H1 (cell line): Measurements from ENCODE around the gene BAG1. TPM values are rescaled to one million over a fixed set of nuclear protein-coding genes. Genes with fewer than 3 reads are reported as not detected.

Experiments used
- CTCF ChIA-PET: fragments of 300-600 bp; sonication (Branson Sonifier 250); formaldehyde crosslinking; loops from one replicate; lab custom pipeline; 2021; ENCODE audit not compliant: partially characterized antibody; lab: Charles Lee
- POLR2A ChIA-PET: fragments of 300-600 bp; sonication (Branson Sonifier 250); formaldehyde crosslinking; loops from one replicate; lab custom pipeline; 2021; ENCODE audit warnings: inconsistent platforms; ENCODE audit not compliant: partially characterized antibody; lab: Charles Lee
- DNase-seq, 2 experiments: peaks; one replicate each; pipeline versions ENCODE4 v3.0.0 to v3.0.0-alpha.2; 2010 to 2022; ENCODE audit warnings: low spot score in 2 of 2, low read depth in 1 of 2, mixed read lengths in 1 of 2
- FAIRE-seq: peaks from 2 replicates; lab custom pipeline; 2011; peaks lifted over from hg19 to GRCh38; lab: Jason Lieb, UNC
- H2AFZ ChIP-seq: 2 replicates; pipeline ENCODE4 v1.8.1; 2012; ENCODE audit warnings: low read length, inconsistent platforms
- H2AK5ac ChIP-seq: 2 replicates; pipeline ENCODE4 v1.6.1; 2013; ENCODE audit warnings: low read depth, low read length
- H2BK120ac ChIP-seq: replicated peaks from 2 replicates; pipeline ENCODE3; 2013; ENCODE audit warnings: low read depth, low read length, inconsistent platforms
- H2BK12ac ChIP-seq: 2 replicates; pipeline ENCODE4 v1.6.1; 2013; ENCODE audit warnings: low read depth, low read length
- H2BK15ac ChIP-seq: 2 replicates; pipeline ENCODE4 v1.6.1; 2013; ENCODE audit warnings: low read length
- H2BK20ac ChIP-seq: 2 replicates; pipeline ENCODE4 v1.6.1; 2013; ENCODE audit warnings: low read length
- H2BK5ac ChIP-seq: 2 replicates; pipeline ENCODE4 v1.6.1; 2013; ENCODE audit warnings: low read depth, low read length
- H3K14ac ChIP-seq: 2 replicates; pipeline ENCODE4 v1.6.1; 2013; ENCODE audit warnings: inconsistent platforms; ENCODE audit not compliant: insufficient read length
- H3K18ac ChIP-seq: 2 replicates; pipeline ENCODE4 v1.6.1; 2013; ENCODE audit warnings: low read length; ENCODE audit errors: extremely low read depth
- H3K23ac ChIP-seq: 2 replicates; pipeline ENCODE4 v1.6.1; 2013; ENCODE audit warnings: inconsistent platforms; ENCODE audit not compliant: insufficient read length
- H3K23me2 ChIP-seq: 2 replicates; pipeline ENCODE4 v1.6.1; 2013; ENCODE audit warnings: low read depth, low read length
- H3K27ac ChIP-seq: 2 replicates; pipeline ENCODE4 v1.6.1; 2011; ENCODE audit warnings: low read depth, low read length, inconsistent platforms
- H3K27me3 ChIP-seq, 4 experiments: replicated peaks in 1 of 4; 1 replicate in 1 of 4; 2 replicates in 3 of 4; pipeline versions ENCODE4 v1.6.1 to v1.8.1; 2011 to 2013; ENCODE audit warnings: low read length in 3 of 4, mild to moderate bottlenecking in 3 of 4, inconsistent platforms in 2 of 4, mixed read lengths in 2 of 4, moderate library complexity in 1 of 4; ENCODE audit not compliant: control insufficient read depth in 3 of 4, insufficient read depth in 3 of 4; ENCODE audit errors: extremely low read depth in 1 of 4
- H3K36me3 ChIP-seq, 4 experiments: 2 replicates each; pipeline versions ENCODE4 v1.6.1 to v1.8.1; 2011 to 2013; ENCODE audit warnings: mild to moderate bottlenecking in 4 of 4, low read length in 3 of 4, moderate library complexity in 2 of 4, control low read depth in 1 of 4, inconsistent platforms in 1 of 4; ENCODE audit not compliant: insufficient read depth in 4 of 4, control insufficient read depth in 2 of 4
- H3K4ac ChIP-seq: replicated peaks from 2 replicates; pipeline ENCODE3; 2013; ENCODE audit warnings: low read length, low read depth, mixed read lengths, inconsistent platforms; ENCODE audit not compliant: insufficient read length
- H3K4me1 ChIP-seq, 4 experiments: replicated peaks in 1 of 4; 1 replicate in 1 of 4; 2 replicates in 3 of 4; pipeline versions ENCODE4 v1.6.1 to v1.8.1; 2011 to 2013; ENCODE audit warnings: low read length in 3 of 4, inconsistent platforms in 2 of 4, mixed read lengths in 1 of 4; ENCODE audit not compliant: insufficient read depth in 4 of 4, control insufficient read depth in 3 of 4
- H3K4me2 ChIP-seq, 2 experiments: 2 replicates each; pipeline versions ENCODE4 v1.6.1 to v1.8.1; 2011 to 2013; ENCODE audit warnings: low read depth in 2 of 2, low read length in 2 of 2, control low read depth in 1 of 2, inconsistent platforms in 1 of 2, mild to moderate bottlenecking in 1 of 2; ENCODE audit not compliant: insufficient read depth in 1 of 2
- H3K4me3 ChIP-seq, 4 experiments: fragments of 200-600, 300-600 bp in 1 of 4; sonication (generic), shearing (Covaris generic), sonication (Bioruptor Twin) in 1 of 4; 2 replicates each; pipeline versions ENCODE4 v1.5.1 to v1.8.1; 2011 to 2016; ENCODE audit warnings: low read length in 4 of 4, low read depth in 3 of 4, control low read depth in 2 of 4, inconsistent platforms in 2 of 4, mild to moderate bottlenecking in 2 of 4, mixed read lengths in 1 of 4, moderate library complexity in 1 of 4; ENCODE audit not compliant: insufficient read depth in 2 of 4; ENCODE audit errors: extremely low read depth in 1 of 4
- H3K56ac ChIP-seq: replicated peaks from 2 replicates; pipeline ENCODE3; 2013; ENCODE audit warnings: low read depth, mild to moderate bottlenecking, mixed read lengths, low read length, inconsistent platforms; ENCODE audit not compliant: insufficient read length
- H3K79me1 ChIP-seq: 2 replicates; pipeline ENCODE4 v1.6.1; 2013; ENCODE audit warnings: low read depth, low read length, control low read depth
- H3K79me2 ChIP-seq, 2 experiments: 2 replicates each; pipeline versions ENCODE4 v1.6.1 to v1.8.1; 2012 to 2013; ENCODE audit warnings: low read length in 2 of 2, mild to moderate bottlenecking in 2 of 2, inconsistent platforms in 1 of 2; ENCODE audit not compliant: insufficient read depth in 2 of 2, control insufficient read depth in 1 of 2
- H3K9ac ChIP-seq, 4 experiments: replicated peaks in 1 of 4; 1 replicate in 1 of 4; 2 replicates in 3 of 4; pipeline versions ENCODE4 v1.6.1 to v1.8.1; 2011 to 2013; ENCODE audit warnings: low read depth in 3 of 4, low read length in 3 of 4, control low read depth in 2 of 4, mild to moderate bottlenecking in 2 of 4, moderate library complexity in 2 of 4, inconsistent platforms in 1 of 4; ENCODE audit errors: extremely low read depth in 1 of 4
- H3K9me3 ChIP-seq, 2 experiments: 2 replicates each; pipeline versions ENCODE4 v1.6.1 to v1.8.1; 2012 to 2013; ENCODE audit warnings: mild to moderate bottlenecking in 2 of 2, moderate library complexity in 2 of 2, control low read depth in 1 of 2, inconsistent platforms in 1 of 2, low read depth in 1 of 2, low read length in 1 of 2, mixed read lengths in 1 of 2; ENCODE audit not compliant: insufficient read depth in 2 of 2
- H4K20me1 ChIP-seq, 2 experiments: replicated peaks in 1 of 2; 2 replicates each; pipeline versions ENCODE3 to v1.8.1; 2011 to 2013; ENCODE audit warnings: inconsistent platforms in 2 of 2, low read length in 2 of 2, mild to moderate bottlenecking in 1 of 2; ENCODE audit not compliant: insufficient read depth in 2 of 2, control insufficient read depth in 1 of 2
- H4K5ac ChIP-seq: 2 replicates; pipeline ENCODE4 v1.6.1; 2013; ENCODE audit warnings: low read length, low read depth, mixed read lengths, inconsistent platforms; ENCODE audit not compliant: insufficient read length
- H4K8ac ChIP-seq: 2 replicates; pipeline ENCODE4 v1.8.0; 2013; ENCODE audit warnings: mild to moderate bottlenecking, moderate library complexity, low read length, inconsistent platforms; ENCODE audit not compliant: insufficient read depth; ENCODE audit errors: extremely low read depth
- H4K91ac ChIP-seq: replicated peaks from 2 replicates; pipeline ENCODE3; 2013; ENCODE audit warnings: low read length, mixed read lengths, inconsistent platforms; ENCODE audit not compliant: insufficient read length
- BACH1 ChIP-seq: IDR thresholded peaks from 2 replicates; pipeline ENCODE4 v1.6.1; 2012; ENCODE audit warnings: low read length, improper control_type of control experiment
- CBX8 ChIP-seq: fragments of 300-800, 300-1000 bp; sonication (generic); IDR thresholded peaks from 2 replicates; pipeline ENCODE4 v1.7.1; 2016; ENCODE audit warnings: low read depth, low read length, borderline replicate concordance
- CHD1 ChIP-seq: IDR thresholded peaks from 2 replicates; pipeline ENCODE4 v1.6.1; 2012; ENCODE audit warnings: low read depth, low read length, improper control_type of control experiment
- CTBP2 ChIP-seq: IDR thresholded peaks from 2 replicates; pipeline ENCODE4 v1.7.0; 2011; ENCODE audit warnings: borderline replicate concordance, mild to moderate bottlenecking, moderate library complexity, mixed read lengths, low read length; ENCODE audit not compliant: insufficient read depth, insufficient read length
- FOSL1 ChIP-seq: IDR thresholded peaks from 2 replicates; pipeline ENCODE4 v1.6.1; 2011; ENCODE audit warnings: mild to moderate bottlenecking, low read depth, low read length, moderate library complexity; ENCODE audit not compliant: insufficient read depth
- HDAC2 ChIP-seq, 2 experiments: fragments of 300-600 bp in 1 of 2; sonication (generic) in 1 of 2; IDR thresholded peaks; 2 replicates each; pipeline ENCODE4 v1.6.1; 2011 to 2012; ENCODE audit warnings: low read depth in 2 of 2, low read length in 2 of 2, mild to moderate bottlenecking in 2 of 2, moderate library complexity in 2 of 2, borderline replicate concordance in 1 of 2, inconsistent platforms in 1 of 2
- PHF8 ChIP-seq: fragments of 200-600 bp; sonication (generic); conservative IDR thresholded peaks from 2 replicates; pipeline ENCODE4 v1.7.1; 2012; ENCODE audit warnings: low read depth, mild to moderate bottlenecking, inconsistent platforms, low read length, moderate library complexity
- POLR2AphosphoS5 ChIP-seq: IDR thresholded peaks from 2 replicates; pipeline ENCODE4 v1.6.1; 2011; ENCODE audit warnings: low read depth, low read length
- POU5F1 ChIP-seq: IDR thresholded peaks from 2 replicates; pipeline ENCODE4 v1.6.1; 2011; ENCODE audit warnings: low read depth, mild to moderate bottlenecking, low read length, moderate library complexity
- RAD21 ChIP-seq, 2 experiments: IDR thresholded peaks in 1 of 2; conservative IDR thresholded peaks in 1 of 2; 2 replicates each; pipeline ENCODE4 v1.6.1; 2011; ENCODE audit warnings: low read depth in 2 of 2, low read length in 2 of 2, improper control_type of control experiment in 1 of 2, inconsistent platforms in 1 of 2, mild to moderate bottlenecking in 1 of 2, moderate library complexity in 1 of 2
- RFX5 ChIP-seq: IDR thresholded peaks from 2 replicates; pipeline ENCODE4 v1.6.1; 2011; ENCODE audit warnings: low read depth, low read length, improper control_type of control experiment, borderline replicate concordance
- SP4 ChIP-seq: IDR thresholded peaks from 2 replicates; pipeline ENCODE4 v1.6.1; 2012; ENCODE audit warnings: low read length, inconsistent platforms
- TEAD4 ChIP-seq: IDR thresholded peaks from 2 replicates; pipeline ENCODE4 v1.6.1; 2012; ENCODE audit warnings: low read depth, low read length, inconsistent platforms, mixed read lengths
- WGBS, 2 experiments: shearing (Covaris generic) in 1 of 2; methylation state at CpG; one replicate each; pipeline versions ENCODE4 v1.1.6 to v1.1.7; 2013 to 2015; ENCODE audit warnings: low lambda C conversion rate in 2 of 2, mixed read lengths in 2 of 2, inconsistent platforms in 1 of 2, low coverage in 1 of 2, missing lambda C conversion rate in 1 of 2; ENCODE audit not compliant: insufficient replicate concordance in 2 of 2, insufficient coverage in 1 of 2, insufficient read length in 1 of 2; ENCODE audit errors: extremely low coverage in 1 of 2, missing lambda C conversion rate in 1 of 2; 5-methylcytosine and 5-hydroxymethylcytosine counted together
- polyA plus RNA-seq, 7 experiments: library from polyadenylated mRNA; depleted of rRNA in 3 of 7; stranded (reverse) in 5 of 7; unstranded in 2 of 7; fragments of >200 nt in 5 of 7; fragments of 200-250 nt in 2 of 7; gene quantifications; 1 replicate in 5 of 7; 2 replicates in 1 of 7; 4 replicates in 1 of 7; pipeline versions ENCODE4 v1.2.1 to v1.2.3, GENCODE V29; 2011 to 2013; ENCODE audit warnings: missing spikeins in 2 of 7, mixed read lengths in 2 of 7
- total RNA-seq: library from RNA; stranded (reverse); fragmentation: NEBNext Ultra II Directional; extraction: Animal tissue kit (Norgen Biotek cat#: 25700); gene quantifications from 2 replicates; pipeline ENCODE4 v1.2.1, GENCODE V29; 2021

BAG1 gene
- total and polyA plus RNA-seq, 2 of the 8 experiments (the other 6 are each of a cell fraction or from before 2014, with no cell fraction given): 14.7 to 59.8 TPM

DNA sequence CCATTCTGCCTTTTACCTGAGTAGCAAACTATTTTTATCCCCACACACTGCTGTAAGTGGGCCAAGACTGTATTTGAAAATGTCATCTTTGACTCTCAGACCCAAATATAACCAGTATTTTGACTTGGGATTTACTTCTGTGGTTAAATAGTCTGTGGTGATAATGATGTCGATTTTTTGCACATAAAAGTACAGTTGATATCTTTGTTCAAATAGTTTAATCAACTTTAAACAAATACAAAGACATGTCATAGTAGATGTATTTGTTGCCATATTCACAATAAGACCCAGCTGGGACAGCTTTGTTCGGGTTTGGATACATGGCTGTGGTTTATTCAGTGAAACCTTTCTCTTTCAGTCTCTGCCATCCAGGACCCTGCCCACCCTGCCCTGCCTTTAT lies 46.2 kb upstream of the BAG1 start:
- no peak overlapping the region for H3K9ac ChIP-seq
- no peak overlapping the region for H2AFZ ChIP-seq
- H2BK5ac ChIP-seq: no peak overlapping the region
- FAIRE-seq: no peak
- H2BK15ac ChIP-seq: no peak overlapping the region
- H3K27ac ChIP-seq: no peak overlapping the region
- no peak overlapping the region for H3K4me3 ChIP-seq
- H2BK20ac ChIP-seq: no peak overlapping the region
- ChIA-PET CTCF (interaction anchor here (1.5 kb wide), 1 partner anchor 142 kb away, joined by 3 read pairs; no protein-coding TSS in a partner anchor), POLR2A (no interaction called here)
- H3K4ac ChIP-seq: no peak overlapping the region
- no peak overlapping the region for H4K8ac ChIP-seq
- H3K23ac ChIP-seq: no peak overlapping the region
- H3K36me3 ChIP-seq: peaks cover 23 to 73% (median 51%) of the 10 kb centered on the region in 4 experiments
- no peak overlapping the region for H3K4me2 ChIP-seq
- H4K20me1 ChIP-seq: peaks cover 0 to 3% of the 10 kb centered on the region in 2 experiments
- H2BK120ac ChIP-seq: no peak overlapping the region
- no peaks in the 10 kb centered on the region for H3K23me2 ChIP-seq
- no peak overlapping the region for H3K14ac ChIP-seq
- no peaks in the 10 kb centered on the region for H3K27me3 ChIP-seq
- no peaks in the 10 kb centered on the region for H3K79me1 ChIP-seq
- 90% methylated on average over 2 of the region's 2 CpGs; no CpG with 5 or more reads in 1 of the 2 experiments for WGBS, 2 experiments
- no peak overlapping the region for H3K18ac ChIP-seq
- no peak overlapping the region for H2BK12ac ChIP-seq
- H3K56ac ChIP-seq: no peak overlapping the region
- no peak for TF ChIP-seq BACH1
- TF ChIP-seq RFX5: no peak
- TF ChIP-seq CBX8: no peak
- no peak for TF ChIP-seq CHD1
- no peak for TF ChIP-seq PHF8
- TF ChIP-seq TEAD4: no peak
- no peak for TF ChIP-seq SP4
- TF ChIP-seq RAD21 (IDR thresholded peaks at IDR 0.05 in 1 of 2, conservative IDR thresholded peaks at IDR 0.05 in 1 of 2; ENCODE audit: low read depth in 2 of 2, low read length in 2 of 2): no peak
- no peak for TF ChIP-seq FOSL1
- TF ChIP-seq CTBP2: no peak
- TF ChIP-seq POLR2AphosphoS5: no peak
- TF ChIP-seq POU5F1: no peak
- no peak for TF ChIP-seq HDAC2 (IDR thresholded peaks at IDR 0.05; ENCODE audit: borderline replicate concordance in 1 of 2, low read depth in 2 of 2, low read length in 2 of 2)
- no peak overlapping the region for H4K5ac ChIP-seq
- H4K91ac ChIP-seq: no peak overlapping the region
- no peak overlapping the region for H2AK5ac ChIP-seq
- H3K4me1 ChIP-seq: no peaks in the 10 kb centered on the region
- H3K9me3 ChIP-seq: no peaks in the 10 kb centered on the region
- DNase-seq: no peak
- H3K79me2 ChIP-seq: no peaks in the 10 kb centered on the region
